Measurements from ENCODE around the gene CLRN1.

The CLRN1 gene

GRCh38 chr3:150901793-150902192, 70.7 kb downstream of the CLRN1 start:
- TF ChIP-seq CTCF (IDR thresholded peaks at IDR 0.05; ENCODE audit: insufficient read depth, low read depth, low read length, missing control alignments) = no peak
- DNase-seq (ENCODE audit: low read depth) = no peak
- H3K4me3 ChIP-seq (ENCODE audit: low read depth, low read length) = no peak overlapping the region

GRCh38 chr3:150899141-150899540, 73.4 kb downstream of the CLRN1 start:
- no peak overlapping the region for H3K4me3 ChIP-seq (ENCODE audit: low read depth, low read length)
- no peak for TF ChIP-seq CTCF (IDR thresholded peaks at IDR 0.05; ENCODE audit: insufficient read depth, low read depth, low read length, missing control alignments)
- no peak for DNase-seq (ENCODE audit: low read depth)

- TF ChIP-seq CTCF (IDR thresholded peaks at IDR 0.05; ENCODE audit: insufficient read depth, low read depth, low read length, missing control alignments) = no peak
- DNase-seq (ENCODE audit: low read depth) = no peak
- H3K4me3 ChIP-seq (ENCODE audit: low read depth, low read length) = no peak overlapping the region
Observed at GRCh38 chr3:150898046-150898754, 74.3 kb downstream of the CLRN1 start.

GRCh38 chr3:150897592-150897991, 74.9 kb downstream of the CLRN1 start:
- H3K4me3 ChIP-seq (ENCODE audit: low read depth, low read length) = no peak overlapping the region
- no peak for TF ChIP-seq CTCF (IDR thresholded peaks at IDR 0.05; ENCODE audit: insufficient read depth, low read depth, low read length, missing control alignments)
- no peak for DNase-seq (ENCODE audit: low read depth)

- DNase-seq (ENCODE audit: low read depth) = no peak
- no peak for TF ChIP-seq CTCF (IDR thresholded peaks at IDR 0.05; ENCODE audit: insufficient read depth, low read depth, low read length, missing control alignments)
- no peak overlapping the region for H3K4me3 ChIP-seq (ENCODE audit: low read depth, low read length)
Observed at GRCh38 chr3:150890831-150891230, 81.7 kb downstream of the CLRN1 start.

GRCh38 chr3:150890295-150890694, 82.2 kb downstream of the CLRN1 start:
- no peak overlapping the region for H3K4me3 ChIP-seq (ENCODE audit: low read depth, low read length)
- DNase-seq (ENCODE audit: low read depth) = no peak
- TF ChIP-seq CTCF (IDR thresholded peaks at IDR 0.05; ENCODE audit: insufficient read depth, low read depth, low read length, missing control alignments) = no peak

GRCh38 chr3:150889106-150889505, 83.4 kb downstream of the CLRN1 start:
- TF ChIP-seq CTCF (IDR thresholded peaks at IDR 0.05; ENCODE audit: insufficient read depth, low read depth, low read length, missing control alignments) = no peak
- no peak for DNase-seq (ENCODE audit: low read depth)
- H3K4me3 ChIP-seq (ENCODE audit: low read depth, low read length) = no peak overlapping the region
